Amygdala (tissue), 56 donors: ENCODE measurements around the gene HSD11B1L.
"Not testable (repeated sequence)": the region's sequence is repeated elsewhere in the genome, so short reads cannot be mapped to it uniquely, and the experiment has no call there.

ENCODE experiments used
- DNase-seq, 56 donors: peaks; one replicate each; lab custom pipeline; 2025; lab: John Stamatoyannopoulos, UW

The HSD11B1L gene

DNA sequence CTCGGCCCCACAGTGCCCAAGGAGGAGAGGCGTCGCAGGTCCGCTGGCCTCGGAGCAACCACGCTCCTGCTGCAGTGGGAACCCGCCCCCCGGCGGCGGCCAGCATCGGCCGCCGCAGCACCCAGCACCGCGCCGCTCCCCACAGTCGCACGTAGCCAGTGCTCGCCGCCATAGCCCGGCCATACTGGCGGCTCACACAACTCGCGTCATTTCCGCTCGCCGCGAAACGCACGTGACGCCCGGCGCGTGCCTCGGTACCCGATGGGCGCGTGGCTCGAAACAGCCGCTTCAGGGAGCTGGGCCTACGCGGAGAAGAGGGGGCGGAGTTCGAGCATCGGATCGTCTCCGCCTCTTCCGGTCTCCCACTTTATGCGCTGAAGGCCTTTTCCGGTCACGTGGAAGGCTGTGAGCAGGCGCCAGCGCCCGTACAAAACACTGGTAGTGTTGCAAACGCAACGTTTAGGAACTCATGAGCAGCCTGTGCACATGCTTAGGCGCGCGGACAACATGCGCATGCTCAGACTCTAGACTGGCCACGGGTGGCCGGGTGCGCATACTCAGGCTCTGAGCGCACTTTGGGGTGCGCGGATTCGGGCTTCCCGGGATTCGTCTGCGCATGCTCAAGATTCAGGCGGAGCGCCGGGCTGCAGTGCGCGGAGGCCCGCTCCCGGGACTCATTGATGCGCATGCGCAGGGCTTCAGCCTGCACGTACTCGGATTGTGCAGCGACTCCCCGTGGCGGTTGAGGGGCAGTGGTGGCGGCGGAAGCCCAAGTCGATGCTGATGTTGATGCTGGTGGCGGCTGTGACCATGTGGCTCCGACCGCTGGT is 39.3 kb downstream of the HSD11B1L start, which contains the start of the genes CATSPERD and LONP1:
Gene CATSPERD (plus strand): TSS at position 677 of the 830 bp plus-strand sequence. CDS start 101 bp downstream, at position 778.
Gene LONP1 (minus strand): TSS at position 186 of the 830 bp plus-strand sequence. CDS start 14 bp downstream, at position 172.
- DNase-seq, result peak; percentile 88 to 100 (median 97)

DNA sequence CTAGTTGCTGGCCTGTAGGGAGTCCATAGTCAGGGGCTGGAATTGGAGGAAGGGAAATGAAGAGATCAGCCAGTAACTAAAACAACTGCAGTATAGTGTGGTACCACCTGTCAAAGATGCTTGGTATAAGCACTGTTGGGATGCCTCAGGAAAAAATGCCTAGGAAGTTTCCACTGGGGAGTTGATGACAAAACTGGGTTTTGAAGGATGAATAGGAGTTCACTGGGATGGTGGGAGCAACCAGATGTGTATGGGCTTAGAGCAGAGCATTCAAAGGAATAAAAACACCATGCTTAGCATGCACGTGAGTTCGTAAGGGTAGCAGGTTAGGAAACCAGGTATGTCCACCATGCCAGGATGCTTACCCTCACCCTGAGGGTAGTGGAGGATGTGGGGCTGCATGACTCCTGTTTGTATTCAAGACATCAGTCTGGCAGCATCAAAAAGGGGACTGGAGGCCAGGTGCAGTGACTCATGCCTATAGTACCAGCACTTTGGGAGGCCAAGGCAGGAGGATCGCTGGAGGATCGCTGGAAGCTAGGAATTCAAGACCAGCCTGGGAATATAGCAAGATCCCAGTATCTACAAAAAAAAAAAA is 46.7 kb downstream of the HSD11B1L start:
- no peak for DNase-seq

DNA sequence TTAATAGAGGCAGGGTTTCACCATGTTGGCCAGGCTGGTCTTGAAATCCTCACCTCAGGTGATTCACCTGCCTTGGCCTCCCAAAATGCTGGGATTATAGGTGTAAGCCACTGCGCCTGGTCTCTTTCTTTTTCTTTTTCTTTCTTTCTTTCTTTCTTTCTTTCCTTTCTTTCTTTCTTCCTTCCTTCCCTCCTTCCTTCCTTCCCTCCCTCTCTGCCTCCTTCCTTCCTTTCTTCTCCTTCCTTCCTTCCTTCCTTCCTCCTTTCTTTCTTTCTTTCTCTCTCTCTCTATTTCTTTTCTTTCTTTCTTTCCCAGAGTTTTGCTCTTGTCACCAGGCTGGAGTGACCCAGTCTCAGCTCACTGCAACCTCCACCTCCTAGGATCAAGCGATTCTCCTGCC is 52.3 kb downstream of the HSD11B1L start:
- DNase-seq, result not testable (repeated sequence)
